CD4-positive, alpha-beta memory T cell (primary cell): Measurements from ENCODE around the gene ABCF1. TPM values are rescaled to one million over a fixed set of nuclear protein-coding genes. Genes with fewer than 3 reads are reported as not detected.

ENCODE experiments used
- CTCF ChIA-PET: fragments of 350-600 bp; sonication (Branson Sonifier 250); formaldehyde crosslinking; loops from one replicate; lab custom pipeline; 2021; ENCODE audit warnings: inconsistent platforms; ENCODE audit not compliant: partially characterized antibody; lab: Charles Lee
- POLR2A ChIA-PET: fragments of 350-600 bp; sonication (Branson Sonifier 250); formaldehyde crosslinking; loops from one replicate; lab custom pipeline; 2021; ENCODE audit not compliant: partially characterized antibody; lab: Charles Lee
- DNase-seq, 5 donors: peaks; one replicate each; pipeline versions ENCODE4 v3.0.0 to v3.0.0-alpha.2; 2020 to 2022; ENCODE audit warnings: mixed read lengths in 1 of 5
- H3K27ac ChIP-seq: one replicate; pipeline ENCODE4 v1.7.0; 2013; ENCODE audit warnings: low read depth, low read length
- H3K27me3 ChIP-seq: 2 replicates; pipeline ENCODE4 v1.7.0; 2013; ENCODE audit warnings: mild to moderate bottlenecking, low read length, moderate library complexity; ENCODE audit not compliant: insufficient read depth
- H3K36me3 ChIP-seq: 2 replicates; pipeline ENCODE4 v1.7.0; 2013; ENCODE audit warnings: mild to moderate bottlenecking, low read length, moderate library complexity; ENCODE audit not compliant: insufficient read depth
- H3K4me1 ChIP-seq: 2 replicates; pipeline ENCODE4 v1.7.0; 2013; ENCODE audit warnings: mild to moderate bottlenecking, low read length, moderate library complexity; ENCODE audit not compliant: insufficient read depth
- H3K4me3 ChIP-seq, 2 donors: one replicate each; pipeline ENCODE4 v1.7.0; 2013; ENCODE audit warnings: low read length in 2 of 2, mild to moderate bottlenecking in 1 of 2
- H3K9me3 ChIP-seq, 2 donors: one replicate each; pipeline ENCODE4 v1.7.0; 2013; ENCODE audit warnings: low read length in 2 of 2, control low read depth in 1 of 2; ENCODE audit not compliant: control insufficient read depth in 1 of 2
- H3K27ac Mint-ChIP-seq, 7 donors: one replicate each; pipeline ENCODE4 v1.8.0; 2020 to 2021; ENCODE audit warnings: mixed read lengths in 7 of 7, mild to moderate bottlenecking in 6 of 7, inconsistent platforms in 3 of 7, moderate library complexity in 3 of 7
- H3K27me3 Mint-ChIP-seq, 2 donors: one replicate each; pipeline ENCODE4 v1.8.0; 2020 to 2021; ENCODE audit warnings: mixed read lengths in 2 of 2
- H3K36me3 Mint-ChIP-seq, 2 donors: one replicate each; pipeline ENCODE4 v1.8.0; 2020 to 2021; ENCODE audit warnings: mixed read lengths in 2 of 2, inconsistent platforms in 1 of 2, mild to moderate bottlenecking in 1 of 2
- H3K4me1 Mint-ChIP-seq, 4 donors: one replicate each; pipeline ENCODE4 v1.8.0; 2020 to 2021; ENCODE audit warnings: mixed read lengths in 4 of 4, mild to moderate bottlenecking in 1 of 4
- H3K4me3 Mint-ChIP-seq, 8 donors: one replicate each; pipeline ENCODE4 v1.8.0; 2020 to 2021; ENCODE audit warnings: mixed read lengths in 8 of 8, mild to moderate bottlenecking in 7 of 8, moderate library complexity in 6 of 8, inconsistent platforms in 3 of 8
- H3K9me3 Mint-ChIP-seq, 8 donors: one replicate each; pipeline ENCODE4 v1.8.0; 2020 to 2021; ENCODE audit warnings: mixed read lengths in 8 of 8, mild to moderate bottlenecking in 5 of 8, inconsistent platforms in 3 of 8, moderate library complexity in 1 of 8
- intact Hi-C: fragments of 100-400 bp; cut with micrococcal nuclease; formaldehyde crosslinking; loops from one replicate; pipeline ENCODE4 v1.15.1; 2023
- microRNA-seq: library from miRNA; unstranded; fragments of <30 nt; microRNA quantifications from one replicate; pipeline ENCODE4 v1.2.0, GENCODE V29; 2021; ENCODE audit warnings: borderline replicate concordance, borderline number of aligned reads, borderline microRNAs expressed, mixed read lengths
- polyA plus RNA-seq, 2 donors: library from polyadenylated mRNA; unstranded; fragments of 300-500 nt; fragmentation: Illumina TruSeq; gene quantifications; one replicate each; pipeline ENCODE4 v1.2.3, GENCODE V29; 2021
- total RNA-seq, 2 experiments: library from RNA; stranded (reverse); gene quantifications; one replicate each; pipeline ENCODE4 v1.2.3, GENCODE V29; 2021

Gene ABCF1
- total and polyA plus RNA-seq, 4 experiments from 2014 or later = 7.5 to 66.8 (median 53.7) TPM

GRCh38 chr6:30635834-30636233 lies 64.6 kb downstream of the ABCF1 start:
- Mint-ChIP-seq H3K9me3 (no peaks in the 10 kb centered on the region), H3K27me3 (no peaks in the 10 kb centered on the region), H3K4me1 (peaks cover 0 to 3% (median 2%) of the 10 kb centered on the region in 4 donors), H3K36me3 (peaks cover 15 to 17% of the 10 kb centered on the region in 2 donors), H3K27ac (peak overlapping the region in 1 of 7 donors; percentile 13), H3K4me3 (no peak overlapping the region)
- Histone ChIP-seq H3K36me3 (peaks cover 8% of the 10 kb centered on the region), H3K4me1 (no peaks in the 10 kb centered on the region), H3K27ac (no peak overlapping the region), H3K9me3 (no peaks in the 10 kb centered on the region), H3K27me3 (no peaks in the 10 kb centered on the region), H3K4me3 (no peak overlapping the region)
- POLR2A ChIA-PET = no interaction called here
- intact Hi-C loops = no loop called here
- CTCF ChIA-PET = interaction anchor here (1.1 kb wide), 1 partner anchor 15 kb away, joined by 4 read pairs; no protein-coding TSS in a partner anchor
- DNase-seq = no peak

- Mint-ChIP-seq H3K27me3 (no peaks in the 10 kb centered on the region), H3K9me3 (no peaks in the 10 kb centered on the region), H3K4me1 (peaks cover 0 to 8% (median 5%) of the 10 kb centered on the region in 4 donors), H3K36me3 (peaks cover 5 to 9% of the 10 kb centered on the region in 2 donors), H3K4me3 (no peak overlapping the region), H3K27ac (no peak overlapping the region)
- no peak overlapping the region for H3K27ac ChIP-seq
- no peaks in the 10 kb centered on the region for H3K36me3 ChIP-seq
- no peaks in the 10 kb centered on the region for H3K9me3 ChIP-seq
- DNase-seq = no peak
- POLR2A ChIA-PET = interaction anchor here (1.6 to 3.4 kb wide), 2 partner anchors 14 to 25 kb away, joined by 5 to 14 read pairs; partner anchors contain the start of gene ATAT1
- intact Hi-C loops = no loop called here
- CTCF ChIA-PET = interaction anchor here (1.0 kb wide), 1 partner anchor 86 kb away, joined by 3 read pairs; no protein-coding TSS in a partner anchor
- no peak overlapping the region for H3K4me3 ChIP-seq
- H3K27me3 ChIP-seq = no peaks in the 10 kb centered on the region
- no peaks in the 10 kb centered on the region for H3K4me1 ChIP-seq
These were observed 69.2 kb downstream of the ABCF1 start for GRCh38 chr6:30640481-30640880.

- no peaks in the 10 kb centered on the region for H3K9me3 ChIP-seq
- H3K4me1 ChIP-seq = peaks cover 4% of the 10 kb centered on the region
- intact Hi-C loops = no loop called here
- ChIA-PET CTCF (interaction anchor here (1.0 to 1.4 kb wide), 4 partner anchors 15 to 87 kb away, joined by 3 to 6 read pairs (median 4); partner anchors contain the start of genes ATAT1 and DHX16), POLR2A (interaction anchor here (0.6 to 3.4 kb wide), 3 partner anchors 15 to 26 kb away, joined by 3 to 14 read pairs (median 5); partner anchors contain the start of genes ATAT1 and MRPS18B)
- no peaks in the 10 kb centered on the region for H3K36me3 ChIP-seq
- H3K4me3 Mint-ChIP-seq = no peak overlapping the region
- DNase-seq = no peak
- no peaks in the 10 kb centered on the region for H3K27me3 Mint-ChIP-seq
- H3K27ac Mint-ChIP-seq = peak overlapping the region in 2 of 7 donors; percentile 42 to 69
- H3K27ac ChIP-seq = no peak overlapping the region
- H3K36me3 Mint-ChIP-seq = peaks cover 4 to 9% of the 10 kb centered on the region in 2 donors
- no peaks in the 10 kb centered on the region for H3K9me3 Mint-ChIP-seq
- no peak overlapping the region for H3K4me3 ChIP-seq
- H3K4me1 Mint-ChIP-seq = peaks cover 4 to 12% (median 8%) of the 10 kb centered on the region in 4 donors
- H3K27me3 ChIP-seq = no peaks in the 10 kb centered on the region
These were observed 69.8 kb downstream of the ABCF1 start for GRCh38 chr6:30641048-30641447.

Small RNAs within 50 kb of the gene (microRNA-seq; reads per million reads assigned to microRNA genes)
- 10.8 reads per million, percentile 40 among the genes with 10 or more reads in this experiment for gene MIR877

Other genes with a start within 250 kb of the ABCF1 start
- 10 to 100 TPM; 27.7 to 30.9 TPM for gene TRIM39, start 244.5 kb upstream of the ABCF1 start, total RNA-seq
- 10 to 100 TPM in 1 of 2 donors, 1 to 10 TPM in 1; 6.9 to 18.6 TPM for gene TRIM39, start 244.5 kb upstream of the ABCF1 start, polyA plus RNA-seq
- gene RPP21, start 226.3 kb upstream of the ABCF1 start, total RNA-seq = 10 to 100 TPM; 51.6 to 57.6 TPM
- gene RPP21, start 226.3 kb upstream of the ABCF1 start, polyA plus RNA-seq = 10 to 100 TPM; 81.6 to 81.8 TPM
- 1,000 to 10,000 TPM; 1,097 to 1,122 TPM for gene HLA-E, start 81.9 kb upstream of the ABCF1 start, total RNA-seq
- 1,000 to 10,000 TPM; 2,441 to 3,541 TPM for gene HLA-E, start 81.9 kb upstream of the ABCF1 start, polyA plus RNA-seq
- 10 to 100 TPM; 83.4 to 83.9 TPM for gene GNL1, start 15.0 kb upstream of the ABCF1 start, total RNA-seq
- 10 to 100 TPM; 37.4 to 51.5 TPM for gene GNL1, start 15.0 kb upstream of the ABCF1 start, polyA plus RNA-seq
- gene PRR3, start 14.1 kb upstream of the ABCF1 start, total RNA-seq = 10 to 100 TPM; 26.4 to 29.1 TPM
- 1 to 10 TPM; 4.3 to 8.5 TPM for gene PRR3, start 14.1 kb upstream of the ABCF1 start, polyA plus RNA-seq
- gene PPP1R10, start 45.8 kb downstream of the ABCF1 start, total RNA-seq = 100 to 1,000 TPM; 224 to 231 TPM
- gene PPP1R10, start 45.8 kb downstream of the ABCF1 start, polyA plus RNA-seq = 10 to 100 TPM in 1 of 2 donors, 1 to 10 TPM in 1; 8.5 to 30.6 TPM
- 10 to 100 TPM; 44.4 to 46.3 TPM for gene MRPS18B, start 46.4 kb downstream of the ABCF1 start, total RNA-seq
- gene MRPS18B, start 46.4 kb downstream of the ABCF1 start, polyA plus RNA-seq = 100 to 1,000 TPM; 112 to 126 TPM
- gene ATAT1, start 55.4 kb downstream of the ABCF1 start, total RNA-seq = 1 to 10 TPM; 8.3 to 9.4 TPM
- 1 to 10 TPM in 1 of 2 donors, under 1 TPM in 1; 0.29 to 1.9 TPM for gene ATAT1, start 55.4 kb downstream of the ABCF1 start, polyA plus RNA-seq
- gene C6orf136, start 75.7 kb downstream of the ABCF1 start, total RNA-seq = 10 to 100 TPM; 29.3 to 35.0 TPM
- 10 to 100 TPM in 1 of 2 donors, 1 to 10 TPM in 1; 6.2 to 16.0 TPM for gene C6orf136, start 75.7 kb downstream of the ABCF1 start, polyA plus RNA-seq
- gene DHX16, start 101.6 kb downstream of the ABCF1 start, total RNA-seq = 10 to 100 TPM; 53.4 to 54.6 TPM
- 10 to 100 TPM; 22.0 to 30.2 TPM for gene DHX16, start 101.6 kb downstream of the ABCF1 start, polyA plus RNA-seq
- gene PPP1R18, start 115.2 kb downstream of the ABCF1 start, total RNA-seq = 100 to 1,000 TPM; 122 to 127 TPM
- gene PPP1R18, start 115.2 kb downstream of the ABCF1 start, polyA plus RNA-seq = 100 to 1,000 TPM in 1 of 2 donors, 10 to 100 TPM in 1; 68.2 to 117 TPM
- 1 to 10 TPM; 6.4 to 6.6 TPM for gene NRM, start 119.5 kb downstream of the ABCF1 start, total RNA-seq
- gene NRM, start 119.5 kb downstream of the ABCF1 start, polyA plus RNA-seq = 10 to 100 TPM in 1 of 2 donors, 1 to 10 TPM in 1; 9.1 to 15.8 TPM
- 10 to 100 TPM; 60.7 to 73.5 TPM for gene MDC1, start 145.8 kb downstream of the ABCF1 start, total RNA-seq
- gene MDC1, start 145.8 kb downstream of the ABCF1 start, polyA plus RNA-seq = 1 to 10 TPM in 1 of 2 donors, not detected in 1; 9.8 TPM
- 100 to 1,000 TPM; 285 to 300 TPM for gene TUBB, start 148.9 kb downstream of the ABCF1 start, total RNA-seq
- gene TUBB, start 148.9 kb downstream of the ABCF1 start, polyA plus RNA-seq = 100 to 1,000 TPM in 1 of 2 donors, 10 to 100 TPM in 1; 74.8 to 142 TPM
- 10 to 100 TPM; 75.3 to 78.5 TPM for gene FLOT1, start 171.2 kb downstream of the ABCF1 start, total RNA-seq
- 10 to 100 TPM; 74.6 to 82.1 TPM for gene FLOT1, start 171.2 kb downstream of the ABCF1 start, polyA plus RNA-seq
- gene IER3, start 173.1 kb downstream of the ABCF1 start, total RNA-seq = 10 to 100 TPM; 11.3 to 11.4 TPM
- gene IER3, start 173.1 kb downstream of the ABCF1 start, polyA plus RNA-seq = under 1 TPM; 0.77 to 0.83 TPM